ENCODE measurements around the gene CCDC177.

GRCh38 chr14:69600304-69600891 is 25.7 kb upstream of the CCDC177 start:
- TF ChIP-seq, protein P1, sequence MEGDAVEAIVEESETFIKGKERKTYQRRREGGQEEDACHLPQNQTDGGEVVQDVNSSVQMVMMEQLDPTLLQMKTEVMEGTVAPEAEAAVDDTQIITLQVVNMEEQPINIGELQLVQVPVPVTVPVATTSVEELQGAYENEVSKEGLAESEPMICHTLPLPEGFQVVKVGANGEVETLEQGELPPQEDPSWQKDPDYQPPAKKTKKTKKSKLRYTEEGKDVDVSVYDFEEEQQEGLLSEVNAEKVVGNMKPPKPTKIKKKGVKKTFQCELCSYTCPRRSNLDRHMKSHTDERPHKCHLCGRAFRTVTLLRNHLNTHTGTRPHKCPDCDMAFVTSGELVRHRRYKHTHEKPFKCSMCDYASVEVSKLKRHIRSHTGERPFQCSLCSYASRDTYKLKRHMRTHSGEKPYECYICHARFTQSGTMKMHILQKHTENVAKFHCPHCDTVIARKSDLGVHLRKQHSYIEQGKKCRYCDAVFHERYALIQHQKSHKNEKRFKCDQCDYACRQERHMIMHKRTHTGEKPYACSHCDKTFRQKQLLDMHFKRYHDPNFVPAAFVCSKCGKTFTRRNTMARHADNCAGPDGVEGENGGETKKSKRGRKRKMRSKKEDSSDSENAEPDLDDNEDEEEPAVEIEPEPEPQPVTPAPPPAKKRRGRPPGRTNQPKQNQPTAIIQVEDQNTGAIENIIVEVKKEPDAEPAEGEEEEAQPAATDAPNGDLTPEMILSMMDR (optimal IDR thresholded peaks at IDR 0.05 in 1 of 3, IDR thresholded peaks at IDR 0.05 in 1 of 3, conservative IDR thresholded peaks at IDR 0.05 in 1 of 3; ENCODE audit: extremely low read depth in 1 of 3, insufficient read depth in 2 of 3, low read length in 3 of 3): no peak
- no peak for TF ChIP-seq EZH2 (IDR thresholded peaks at IDR 0.05; ENCODE audit: low read length)

All from keratinocyte (primary cell).